H9 (cell line): ENCODE results near the gene ADGRF5. TPM values are rescaled to one million over a fixed set of nuclear protein-coding genes. Genes with fewer than 3 reads are reported as not detected.
A peak's percentile ranks its signal among the peaks of the same experiment; 100 is the strongest.

Experiments
- DNase-seq: peaks from one replicate; pipeline ENCODE4 v3.0.0-alpha.2; 2017
- H2AFZ ChIP-seq: one replicate; pipeline ENCODE4 v1.6.1; 2013; ENCODE audit warnings: mild to moderate bottlenecking, low read length, control low read depth, moderate library complexity
- H2AK5ac ChIP-seq: 2 replicates; pipeline ENCODE4 v1.6.1; 2013; ENCODE audit warnings: low read length, control low read depth, mixed read lengths; ENCODE audit not compliant: insufficient read length
- H2BK120ac ChIP-seq: one replicate; pipeline ENCODE4 v1.6.1; 2013; ENCODE audit warnings: low read depth, mild to moderate bottlenecking, low read length, control low read depth, inconsistent platforms; ENCODE audit not compliant: poor library complexity, severe bottlenecking
- H2BK12ac ChIP-seq: 2 replicates; pipeline ENCODE4 v1.6.1; 2013; ENCODE audit warnings: low read length, control low read depth, mixed read lengths, low read depth; ENCODE audit not compliant: insufficient read length
- H2BK15ac ChIP-seq: 2 replicates; pipeline ENCODE4 v1.6.1; 2013; ENCODE audit warnings: low read depth, low read length, control low read depth
- H2BK20ac ChIP-seq: one replicate; pipeline ENCODE4 v1.6.1; 2013; ENCODE audit warnings: low read depth, mild to moderate bottlenecking, low read length, control low read depth, inconsistent platforms; ENCODE audit not compliant: poor library complexity, severe bottlenecking
- H2BK5ac ChIP-seq: 2 replicates; pipeline ENCODE4 v1.6.1; 2013; ENCODE audit warnings: low read length, control low read depth, mixed read lengths; ENCODE audit not compliant: insufficient read length
- H3K14ac ChIP-seq: 2 replicates; pipeline ENCODE4 v1.6.1; 2013; ENCODE audit warnings: low read length, control low read depth; ENCODE audit not compliant: insufficient read depth
- H3K18ac ChIP-seq: 2 replicates; pipeline ENCODE4 v1.6.1; 2013; ENCODE audit warnings: low read depth, mild to moderate bottlenecking, mixed read lengths, low read length, control low read depth; ENCODE audit not compliant: insufficient read length
- H3K23ac ChIP-seq: 2 replicates; pipeline ENCODE4 v1.6.1; 2013; ENCODE audit warnings: low read length, control low read depth, mixed read lengths, low read depth; ENCODE audit not compliant: insufficient read length
- H3K23me2 ChIP-seq: 2 replicates; pipeline ENCODE4 v1.6.1; 2013; ENCODE audit warnings: low read depth, mild to moderate bottlenecking, mixed read lengths, low read length, control low read depth; ENCODE audit not compliant: insufficient read length, poor library complexity, severe bottlenecking
- H3K27ac ChIP-seq: 2 replicates; pipeline ENCODE4 v1.5.1; 2013; ENCODE audit warnings: low read length, control low read depth, mixed read lengths, low read depth; ENCODE audit not compliant: insufficient read length
- H3K27me3 ChIP-seq: 2 replicates; pipeline ENCODE4 v1.6.1; 2013; ENCODE audit warnings: low read length, control low read depth, inconsistent platforms; ENCODE audit not compliant: insufficient read depth
- H3K4ac ChIP-seq: 2 replicates; pipeline ENCODE4 v1.6.1; 2013; ENCODE audit warnings: low read depth, mild to moderate bottlenecking, control low read depth, inconsistent platforms, low read length, moderate library complexity
- H3K4me1 ChIP-seq: 2 replicates; pipeline ENCODE4 v1.6.1; 2013; ENCODE audit warnings: low read length, control low read depth, inconsistent platforms; ENCODE audit not compliant: insufficient read depth
- H3K4me2 ChIP-seq: 2 replicates; pipeline ENCODE4 v1.6.1; 2013; ENCODE audit warnings: low read length, control low read depth, mixed read lengths; ENCODE audit not compliant: insufficient read length, insufficient read depth
- H3K56ac ChIP-seq: 2 replicates; pipeline ENCODE4 v1.6.1; 2013; ENCODE audit warnings: low read depth, mild to moderate bottlenecking, mixed read lengths, low read length, control low read depth; ENCODE audit not compliant: insufficient read length
- H3K79me1 ChIP-seq: 2 replicates; pipeline ENCODE4 v1.6.1; 2013; ENCODE audit warnings: low read depth, mild to moderate bottlenecking, moderate library complexity, low read length, control low read depth, inconsistent platforms; ENCODE audit not compliant: insufficient read depth, poor library complexity, severe bottlenecking
- H3K79me2 ChIP-seq: 2 replicates; pipeline ENCODE4 v1.6.1; 2013; ENCODE audit warnings: low read length, control low read depth, inconsistent platforms; ENCODE audit not compliant: insufficient read depth
- H3K9ac ChIP-seq: 2 replicates; pipeline ENCODE4 v1.6.1; 2013; ENCODE audit warnings: low read length, control low read depth, mixed read lengths; ENCODE audit not compliant: insufficient read length; ENCODE audit errors: extremely low read depth
- H3K9me3 ChIP-seq: one replicate; pipeline ENCODE4 v1.6.1; 2013; ENCODE audit warnings: low read depth, low read length, inconsistent platforms; ENCODE audit not compliant: control insufficient read depth
- H3T11ph ChIP-seq: one replicate; pipeline ENCODE4 v1.6.1; 2013; ENCODE audit warnings: mild to moderate bottlenecking, low read length, control low read depth, inconsistent platforms
- H4K20me1 ChIP-seq: one replicate; pipeline ENCODE4 v1.6.1; 2013; ENCODE audit not compliant: control insufficient read depth, insufficient read length, insufficient read depth
- H4K5ac ChIP-seq: 2 replicates; pipeline ENCODE4 v1.6.1; 2013; ENCODE audit warnings: low read depth, mild to moderate bottlenecking, mixed read lengths, low read length, control low read depth; ENCODE audit not compliant: insufficient read length
- H4K8ac ChIP-seq: replicated peaks from 2 replicates; pipeline ENCODE4 v1.6.1; 2013; ENCODE audit warnings: low read length, control low read depth, mixed read lengths, low read depth; ENCODE audit not compliant: insufficient read length
- H4K91ac ChIP-seq: 2 replicates; pipeline ENCODE4 v1.6.1; 2013; ENCODE audit warnings: low read depth, mild to moderate bottlenecking, moderate library complexity, mixed read lengths, low read length, control low read depth; ENCODE audit not compliant: insufficient read length
- H3K27ac Mint-ChIP-seq, 3 experiments: 2 replicates in 2 of 3; 3 replicates in 1 of 3; pipeline ENCODE4 v1.8.0; 2020 to 2021; ENCODE audit warnings: mixed read lengths in 3 of 3, mild to moderate bottlenecking in 1 of 3, moderate library complexity in 1 of 3
- H3K27me3 Mint-ChIP-seq: 2 replicates; pipeline ENCODE4 v1.8.0; 2021; ENCODE audit warnings: low read depth, mild to moderate bottlenecking, moderate library complexity, mixed read lengths
- H3K36me3 Mint-ChIP-seq, 3 experiments: 2 replicates in 2 of 3; 3 replicates in 1 of 3; pipeline ENCODE4 v1.8.0; 2020 to 2021; ENCODE audit warnings: low read depth in 3 of 3, mixed read lengths in 3 of 3; ENCODE audit not compliant: insufficient read depth in 1 of 3
- H3K4me1 Mint-ChIP-seq, 2 experiments: 2 replicates each; pipeline ENCODE4 v1.8.0; 2020; ENCODE audit warnings: mixed read lengths in 2 of 2
- H3K4me3 Mint-ChIP-seq, 2 experiments: 2 replicates in 1 of 2; 3 replicates in 1 of 2; pipeline ENCODE4 v1.8.0; 2020 to 2021; ENCODE audit warnings: mild to moderate bottlenecking in 2 of 2, mixed read lengths in 2 of 2, moderate library complexity in 1 of 2
- H3K9me3 Mint-ChIP-seq, 2 experiments: 2 replicates in 1 of 2; 3 replicates in 1 of 2; pipeline ENCODE4 v1.8.0; 2020; ENCODE audit warnings: mild to moderate bottlenecking in 2 of 2, mixed read lengths in 2 of 2, moderate library complexity in 1 of 2
- WGBS: extraction: QIAGEN DNeasy Blood & Tissue Kit; methylation state at CpG from one replicate; pipeline ENCODE4 v1.1.7; 2013; ENCODE audit warnings: missing lambda C conversion rate, low lambda C conversion rate, mixed read lengths; ENCODE audit not compliant: insufficient read length; ENCODE audit errors: extremely low coverage; 5-methylcytosine and 5-hydroxymethylcytosine counted together
- total RNA-seq: library from RNA; stranded (reverse); gene quantifications from 2 replicates; pipeline ENCODE4 v1.2.1, GENCODE V29; 2021
- TF ChIP-seq, protein P1 (sequence below): fragments of 200-600 bp; sonication (generic); conservative IDR thresholded peaks from 3 replicates; pipeline ENCODE4 v1.8.0; 2021; ENCODE audit warnings: antibody characterized with exemption, mild to moderate bottlenecking

The ADGRF5 gene
- total RNA-seq, 1 experiment from 2014 or later: not detected

DNA sequence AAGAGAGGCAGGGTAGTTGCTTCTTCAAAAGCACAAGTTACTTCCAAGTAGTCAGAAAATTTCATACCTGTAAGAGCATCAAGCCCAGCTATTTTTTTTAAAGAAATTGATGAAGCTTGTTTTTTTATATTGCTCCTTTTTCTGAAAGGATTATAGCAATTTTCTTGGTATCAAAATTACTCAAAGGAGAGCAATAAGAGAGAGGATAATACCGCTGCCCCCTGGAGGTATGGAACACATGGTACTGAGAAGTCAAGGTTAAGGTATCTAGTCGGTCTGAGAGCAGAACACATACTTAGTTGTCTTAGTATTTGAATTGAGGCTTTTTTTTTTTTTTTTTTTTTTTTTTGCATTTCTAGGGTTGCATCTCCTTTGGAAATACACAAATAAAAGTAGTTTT lies 59.4 kb downstream of the ADGRF5 start:
- Mint-ChIP-seq H3K27me3 (peaks cover 3% of the 10 kb centered on the region; the same call in 1 of the 2 replicates), H3K36me3 (no peaks in the 10 kb centered on the region; a peak in 1 of 7 replicates), H3K4me1 (peaks cover 2 to 7% of the 10 kb centered on the region in 2 experiments), H3K27ac (no peak overlapping the region), H3K9me3 (peaks cover 3 to 4% of the 10 kb centered on the region in 2 experiments; a peak in 3 of 5 replicates), H3K4me3 (no peak overlapping the region)
- no peaks in the 10 kb centered on the region for H3K79me1 ChIP-seq
- H4K20me1 ChIP-seq: no peaks in the 10 kb centered on the region
- no peak overlapping the region for H3K56ac ChIP-seq
- no peak overlapping the region for H3K4me2 ChIP-seq
- H2BK120ac ChIP-seq: no peak overlapping the region
- no peak for DNase-seq
- no CpG with 5 or more reads among the region's 2 CpGs for WGBS
- no peak overlapping the region for H3K14ac ChIP-seq
- H2BK15ac ChIP-seq: no peak overlapping the region
- no peak overlapping the region for H2AFZ ChIP-seq
- H4K5ac ChIP-seq: no peak overlapping the region
- H3K9me3 ChIP-seq: no peaks in the 10 kb centered on the region
- H3K18ac ChIP-seq: no peak overlapping the region
- H4K91ac ChIP-seq: no peak overlapping the region
- H2BK12ac ChIP-seq: no peak overlapping the region
- no peak overlapping the region for H2BK5ac ChIP-seq
- TF ChIP-seq, protein P1, sequence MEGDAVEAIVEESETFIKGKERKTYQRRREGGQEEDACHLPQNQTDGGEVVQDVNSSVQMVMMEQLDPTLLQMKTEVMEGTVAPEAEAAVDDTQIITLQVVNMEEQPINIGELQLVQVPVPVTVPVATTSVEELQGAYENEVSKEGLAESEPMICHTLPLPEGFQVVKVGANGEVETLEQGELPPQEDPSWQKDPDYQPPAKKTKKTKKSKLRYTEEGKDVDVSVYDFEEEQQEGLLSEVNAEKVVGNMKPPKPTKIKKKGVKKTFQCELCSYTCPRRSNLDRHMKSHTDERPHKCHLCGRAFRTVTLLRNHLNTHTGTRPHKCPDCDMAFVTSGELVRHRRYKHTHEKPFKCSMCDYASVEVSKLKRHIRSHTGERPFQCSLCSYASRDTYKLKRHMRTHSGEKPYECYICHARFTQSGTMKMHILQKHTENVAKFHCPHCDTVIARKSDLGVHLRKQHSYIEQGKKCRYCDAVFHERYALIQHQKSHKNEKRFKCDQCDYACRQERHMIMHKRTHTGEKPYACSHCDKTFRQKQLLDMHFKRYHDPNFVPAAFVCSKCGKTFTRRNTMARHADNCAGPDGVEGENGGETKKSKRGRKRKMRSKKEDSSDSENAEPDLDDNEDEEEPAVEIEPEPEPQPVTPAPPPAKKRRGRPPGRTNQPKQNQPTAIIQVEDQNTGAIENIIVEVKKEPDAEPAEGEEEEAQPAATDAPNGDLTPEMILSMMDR: peak; percentile 57
- no peak overlapping the region for H2AK5ac ChIP-seq
- H3T11ph ChIP-seq: no peak overlapping the region
- H4K8ac ChIP-seq: no peak overlapping the region
- no peaks in the 10 kb centered on the region for H3K79me2 ChIP-seq
- no peaks in the 10 kb centered on the region for H3K27me3 ChIP-seq
- H3K4ac ChIP-seq: no peak overlapping the region
- H3K9ac ChIP-seq: no peak overlapping the region
- H3K23me2 ChIP-seq: no peaks in the 10 kb centered on the region
- H3K23ac ChIP-seq: no peak overlapping the region
- H3K4me1 ChIP-seq: no peaks in the 10 kb centered on the region
- H2BK20ac ChIP-seq: no peak overlapping the region
- H3K27ac ChIP-seq: no peak overlapping the region
